Panc1 (cell line): Measurements from ENCODE around the gene TMEM219. TPM values are rescaled to one million over a fixed set of nuclear protein-coding genes. Genes with fewer than 3 reads are reported as not detected.

ENCODE experiments used
- ATAC-seq: fragments of 200-7000 bp; cut with Tn5 transposase; 2 replicates; pipeline ENCODE4 v1.9.1; 2020; ENCODE audit warnings: mild to moderate bottlenecking, moderate library complexity
- BruUV-seq: library from RNA; stranded (reverse); fragments of 400-500 nt; replicated peaks from 2 replicates; lab custom pipeline; 2021; lab: Mats Ljungman, UMichigan
- CTCF ChIA-PET: fragments of 300-600 bp; sonication (Branson Sonifier 250); formaldehyde crosslinking; loops from one replicate; lab custom pipeline; 2022; ENCODE audit warnings: antibody characterized with exemption; lab: Charles Lee
- POLR2A ChIA-PET: fragments of 300-600 bp; sonication (Branson Sonifier 250); formaldehyde crosslinking; loops from one replicate; lab custom pipeline; 2022; ENCODE audit warnings: antibody characterized with exemption; lab: Charles Lee
- DNase-seq: peaks from one replicate; pipeline ENCODE4 v3.0.0-alpha.2; 2010; ENCODE audit warnings: low read depth, low spot score
- H3K27ac ChIP-seq: 2 replicates; pipeline ENCODE4 v1.5.1; 2011; ENCODE audit warnings: mild to moderate bottlenecking, low read length, inconsistent platforms
- H3K27me3 ChIP-seq: fragments of 200-500 bp; sonication (Bioruptor generic); 2 replicates; pipeline ENCODE4 v1.6.0; 2014; ENCODE audit warnings: low read length, inconsistent platforms; ENCODE audit not compliant: control insufficient read depth, insufficient read depth
- H3K36me3 ChIP-seq: fragments of 200-500 bp; sonication (Bioruptor generic); 2 replicates; pipeline ENCODE4 v1.5.1; 2014; ENCODE audit warnings: inconsistent platforms, mild to moderate bottlenecking, low read length, moderate library complexity; ENCODE audit not compliant: control insufficient read depth, insufficient read depth
- H3K4me1 ChIP-seq: 2 replicates; pipeline ENCODE4 v1.5.1; 2011; ENCODE audit warnings: inconsistent platforms, mild to moderate bottlenecking, low read length, moderate library complexity; ENCODE audit not compliant: control insufficient read depth, insufficient read depth
- H3K4me3 ChIP-seq, 2 experiments: 2 replicates each; pipeline ENCODE4 v1.5.1; 2011 to 2012; ENCODE audit warnings: low read depth in 2 of 2, low read length in 2 of 2, mild to moderate bottlenecking in 2 of 2, inconsistent platforms in 1 of 2, moderate library complexity in 1 of 2
- H3K9me3 ChIP-seq: fragments of 200-500 bp; sonication (Bioruptor generic); 2 replicates; pipeline ENCODE4 v1.5.1; 2014; ENCODE audit warnings: low read depth, mild to moderate bottlenecking, inconsistent platforms, low read length, moderate library complexity; ENCODE audit not compliant: control insufficient read depth, insufficient read depth
- POLR2AphosphoS5 ChIP-seq: IDR thresholded peaks from 2 replicates; pipeline ENCODE4 v1.6.1; 2012; ENCODE audit warnings: mild to moderate bottlenecking, low read depth, low read length, moderate library complexity
- REST ChIP-seq, 2 experiments: IDR thresholded peaks; 2 replicates each; pipeline ENCODE4 v1.6.1; 2011 to 2012; ENCODE audit warnings: low read depth in 2 of 2, control low read depth in 1 of 2, low read length in 1 of 2, mild to moderate bottlenecking in 1 of 2, moderate library complexity in 1 of 2; ENCODE audit not compliant: insufficient read depth in 1 of 2
- SIN3A ChIP-seq: IDR thresholded peaks from 2 replicates; pipeline ENCODE4 v1.6.1; 2012; ENCODE audit warnings: low read depth, mild to moderate bottlenecking, low read length, moderate library complexity, borderline replicate concordance; ENCODE audit not compliant: insufficient read depth
- TCF7L2 ChIP-seq: IDR thresholded peaks from 2 replicates; pipeline ENCODE4 v1.6.1; 2011; ENCODE audit warnings: mild to moderate bottlenecking, low read depth, low read length, inconsistent platforms
- in situ Hi-C: cut with HindIII; loops from 2 replicates; pipeline ENCODE4 v1.10.0; 2016; ENCODE audit warnings: low sequenced_read_pairs, low pct_unique_long_range_greater_than_20kb
- intact Hi-C: fragments of 100-400 bp; cut with micrococcal nuclease; formaldehyde crosslinking; loops from one replicate; pipeline ENCODE4 v1.10.0; 2022; ENCODE audit not compliant: unreplicated experiment
- total RNA-seq: library from RNA; stranded (reverse); gene quantifications from one replicate; pipeline ENCODE4 v1.2.1, GENCODE V29; 2021; ENCODE audit not compliant: unreplicated experiment
- TF ChIP-seq, protein P1 (sequence below): fragments of 450-650 bp; IDR thresholded peaks from 2 replicates; pipeline ENCODE4 v1.5.1; 2017; ENCODE audit warnings: mild to moderate bottlenecking

Gene TMEM219
- total RNA-seq, 1 experiment from 2014 or later = 161 TPM

- Histone ChIP-seq H3K36me3 (peaks cover 11% of the 10 kb centered on the region; the same call in 1 of the 2 replicates), H3K9me3 (no peaks in the 10 kb centered on the region), H3K4me1 (no peaks in the 10 kb centered on the region), H3K27ac (no peak overlapping the region), H3K27me3 (no peaks in the 10 kb centered on the region), H3K4me3 (no peak overlapping the region)
- POLR2A ChIA-PET = interaction anchor here (1.0 kb wide), 1 partner anchor 56 kb away, joined by 5 read pairs; no protein-coding TSS in a partner anchor
- no TSS peak for BruUV-seq
- ATAC-seq (peak; percentile 22; the same call in 1 of the 2 replicates), DNase-seq (no peak)
- TF ChIP-seq POLR2AphosphoS5 (no peak), REST (IDR thresholded peaks at IDR 0.05; ENCODE audit: insufficient read depth in 1 of 2, low read depth in 2 of 2, low read length in 1 of 2) (no peak), TCF7L2 (no peak), SIN3A (no peak)
- TF ChIP-seq, protein P1, sequence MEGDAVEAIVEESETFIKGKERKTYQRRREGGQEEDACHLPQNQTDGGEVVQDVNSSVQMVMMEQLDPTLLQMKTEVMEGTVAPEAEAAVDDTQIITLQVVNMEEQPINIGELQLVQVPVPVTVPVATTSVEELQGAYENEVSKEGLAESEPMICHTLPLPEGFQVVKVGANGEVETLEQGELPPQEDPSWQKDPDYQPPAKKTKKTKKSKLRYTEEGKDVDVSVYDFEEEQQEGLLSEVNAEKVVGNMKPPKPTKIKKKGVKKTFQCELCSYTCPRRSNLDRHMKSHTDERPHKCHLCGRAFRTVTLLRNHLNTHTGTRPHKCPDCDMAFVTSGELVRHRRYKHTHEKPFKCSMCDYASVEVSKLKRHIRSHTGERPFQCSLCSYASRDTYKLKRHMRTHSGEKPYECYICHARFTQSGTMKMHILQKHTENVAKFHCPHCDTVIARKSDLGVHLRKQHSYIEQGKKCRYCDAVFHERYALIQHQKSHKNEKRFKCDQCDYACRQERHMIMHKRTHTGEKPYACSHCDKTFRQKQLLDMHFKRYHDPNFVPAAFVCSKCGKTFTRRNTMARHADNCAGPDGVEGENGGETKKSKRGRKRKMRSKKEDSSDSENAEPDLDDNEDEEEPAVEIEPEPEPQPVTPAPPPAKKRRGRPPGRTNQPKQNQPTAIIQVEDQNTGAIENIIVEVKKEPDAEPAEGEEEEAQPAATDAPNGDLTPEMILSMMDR = no peak
- CTCF ChIA-PET = interaction anchor here (0.6 to 1.5 kb wide), 3 partner anchors 13 to 45 kb away, joined by 4 to 9 read pairs (median 5); partner anchors contain the start of gene TMEM219
- in situ Hi-C loops (no loop called here), intact Hi-C loops (loop anchor here (10.0 kb wide), 1 partner anchor 108 kb away; the partner anchor contains the start of gene C16orf92)
Observed at GRCh38 chr16:29916979-29917378, 44.9 kb upstream of the TMEM219 start.

GRCh38 chr16:29920288-29921033, 41.4 kb upstream of the TMEM219 start:
- H3K27ac ChIP-seq = no peak overlapping the region
- no peak for DNase-seq
- peaks cover 15% of the 10 kb centered on the region; the same call in 1 of the 2 replicates for H3K36me3 ChIP-seq
- no TSS peak for BruUV-seq
- no peaks in the 10 kb centered on the region for H3K27me3 ChIP-seq
- peaks cover 8% of the 10 kb centered on the region; the same call in 1 of the 2 replicates for H3K4me1 ChIP-seq
- ChIA-PET CTCF (no interaction called here), POLR2A (interaction anchor here (0.5 to 0.6 kb wide), 2 partner anchors 11 to 40 kb away, joined by 4 to 9 read pairs; no protein-coding TSS in a partner anchor)
- ATAC-seq = no peak
- no peak for TF ChIP-seq TCF7L2
- TF ChIP-seq POLR2AphosphoS5 = no peak
- TF ChIP-seq, protein P1 = no peak
- no peak for TF ChIP-seq REST (IDR thresholded peaks at IDR 0.05; ENCODE audit: insufficient read depth in 1 of 2, low read depth in 2 of 2, low read length in 1 of 2)
- TF ChIP-seq SIN3A = no peak
- in situ Hi-C loops = no loop called here
- no peak overlapping the region for H3K4me3 ChIP-seq
- intact Hi-C loops = no loop called here
- no peaks in the 10 kb centered on the region for H3K9me3 ChIP-seq
